CD4-positive, alpha-beta T cell treated with Interleukin-12 subunit alpha and Interleukin-12 subunit beta, for 1 hour (primary cell): ENCODE results near the gene UBASH3A.

ENCODE experiments used
- DNase-seq: peaks from one replicate; pipeline ENCODE4 v3.0.0-alpha.2; 2020

The UBASH3A gene

DNA sequence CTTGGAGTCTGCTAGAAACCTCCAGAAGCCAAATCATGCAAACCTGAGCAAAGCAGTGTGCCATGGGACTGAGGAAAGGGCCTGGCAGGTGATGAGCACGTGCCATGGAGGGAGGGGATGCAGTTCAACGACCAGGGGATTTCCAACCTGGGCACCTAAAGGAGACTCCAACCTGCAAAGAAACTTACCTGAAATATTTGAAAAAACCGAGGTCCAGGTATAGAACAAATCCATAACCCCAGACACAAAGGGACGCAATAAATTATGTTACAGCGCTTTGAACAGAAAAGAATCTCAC is 8.9 kb downstream of the UBASH3A start:
- DNase-seq = no peak

DNA sequence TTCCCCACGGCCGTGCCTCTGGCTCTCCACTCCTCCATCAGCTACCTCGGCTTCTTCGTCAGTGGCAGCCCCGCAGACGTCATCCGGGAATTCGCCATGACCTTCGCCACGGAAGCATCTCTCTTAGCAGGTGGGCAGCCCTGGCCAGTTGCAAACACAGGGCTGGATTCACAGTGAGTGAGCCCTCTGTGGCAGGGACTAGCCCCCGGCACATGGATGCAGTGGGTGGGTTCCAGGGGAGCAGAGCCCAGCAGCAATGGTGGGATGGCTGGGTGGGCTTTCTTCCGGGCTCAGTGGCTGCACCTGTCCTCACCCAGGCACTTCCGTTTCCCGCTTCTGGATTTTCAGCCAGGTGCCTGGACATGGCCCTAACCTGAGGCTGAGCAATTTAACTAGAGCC is 9.4 kb downstream of the UBASH3A start:
- DNase-seq = no peak

DNA sequence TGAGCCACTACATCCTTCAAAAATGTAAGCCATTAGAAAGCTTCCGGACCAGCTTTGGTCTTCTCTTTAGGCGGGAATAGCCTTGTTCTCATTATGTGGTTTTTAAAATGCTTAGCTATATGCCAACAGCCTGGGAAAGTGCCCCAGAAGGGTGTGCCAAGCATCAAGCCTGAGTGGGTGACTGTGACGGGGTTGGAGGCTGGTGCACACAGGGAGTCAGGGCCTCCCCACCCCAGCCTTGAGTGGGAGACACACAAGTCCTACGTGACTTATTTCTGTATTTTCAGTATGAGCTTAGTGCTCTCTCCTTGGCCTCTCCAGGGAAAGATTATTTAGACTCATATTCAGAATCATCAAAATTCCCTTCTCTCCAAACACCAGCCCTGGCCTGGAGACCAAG is 9.8 kb downstream of the UBASH3A start:
- DNase-seq = no peak

- DNase-seq = no peak
These were observed 10.4 kb downstream of the UBASH3A start for GRCh38 chr21:42414066-42414465.

DNA sequence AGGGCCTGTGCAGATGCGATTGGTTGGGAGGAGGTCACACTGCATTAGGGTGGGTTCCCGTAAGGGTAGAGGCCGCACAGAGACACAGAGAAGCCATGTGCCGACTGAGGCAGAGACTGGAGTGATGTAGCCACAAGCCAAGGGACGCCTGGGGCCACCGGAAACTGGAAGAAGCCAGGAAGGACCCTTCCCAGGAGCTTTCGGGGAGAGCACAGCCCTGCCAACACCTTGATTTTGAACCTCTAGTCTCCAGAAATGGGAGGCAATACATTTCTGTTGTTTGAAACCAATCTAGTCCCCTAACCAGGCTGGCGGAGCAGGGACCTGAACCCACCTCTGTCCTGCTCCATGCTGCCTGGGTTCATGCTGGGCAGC is 10.8 kb downstream of the UBASH3A start:
- no peak for DNase-seq

DNA sequence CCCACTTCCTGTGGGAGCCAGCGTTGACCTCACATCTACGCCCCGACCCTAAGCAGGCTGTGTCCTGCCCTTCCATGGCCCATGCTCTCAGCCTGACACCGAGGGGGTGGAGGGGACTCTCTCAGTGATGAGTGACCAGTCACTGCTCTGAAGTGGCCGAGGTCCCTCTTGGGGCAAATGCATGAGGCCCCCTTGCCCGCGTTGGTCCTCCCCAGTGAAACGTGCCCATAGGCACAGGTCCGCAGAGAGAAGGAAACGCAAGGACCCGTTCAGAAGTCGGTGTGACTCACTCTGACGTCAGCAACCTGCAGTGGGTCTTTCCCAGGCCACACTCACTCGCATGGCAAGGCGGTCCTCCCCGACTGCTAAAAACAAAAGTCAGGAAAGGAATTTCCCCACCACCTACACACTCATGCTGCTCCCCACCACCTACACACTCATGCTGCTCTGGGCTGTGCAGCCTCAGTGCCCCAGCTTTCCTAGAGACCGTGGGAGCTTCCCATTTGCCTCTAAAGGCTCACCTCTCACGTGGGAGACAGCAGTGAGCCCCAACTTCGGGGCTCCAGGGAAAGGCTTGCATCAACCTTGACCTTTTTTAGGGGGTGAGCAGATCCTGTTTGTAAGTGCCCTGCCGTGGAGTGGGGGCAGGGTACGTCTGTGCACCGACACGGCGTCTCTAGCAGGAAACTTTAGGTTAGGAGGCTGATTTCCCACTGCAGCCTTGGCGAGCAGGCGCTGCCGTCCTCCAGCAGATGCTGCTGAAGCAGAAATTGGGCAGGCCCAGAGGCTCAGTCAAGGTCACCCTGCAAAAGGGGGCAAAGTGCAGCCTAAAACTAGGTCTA is 11.4 kb downstream of the UBASH3A start:
- peak; percentile 91 for DNase-seq

DNA sequence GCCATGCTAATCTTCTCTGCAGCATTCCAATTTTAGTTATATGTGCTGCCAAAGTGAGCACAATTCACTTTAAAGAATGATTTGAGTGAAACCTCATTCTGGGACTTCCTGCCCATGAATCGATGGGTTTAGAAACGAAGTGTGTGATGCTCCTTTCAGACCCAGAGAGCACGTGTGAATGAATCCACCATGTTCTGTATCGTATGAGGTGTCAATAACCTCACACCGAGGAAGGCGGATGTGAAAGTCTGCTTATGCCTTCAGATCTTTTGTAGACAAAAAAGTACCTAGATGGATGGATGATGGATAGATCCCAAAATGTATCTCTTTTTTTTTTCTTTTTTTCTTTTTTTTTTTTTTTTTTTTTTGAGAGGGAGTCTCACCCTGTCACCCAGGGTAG is 13.8 kb downstream of the UBASH3A start:
- peak; percentile 50 for DNase-seq

GRCh38 chr21:42418886-42419285 is 15.2 kb downstream of the UBASH3A start:
- DNase-seq = no peak

GRCh38 chr21:42419845-42420244 is 16.1 kb downstream of the UBASH3A start:
- no peak for DNase-seq

- DNase-seq = no peak
These were observed 17.5 kb downstream of the UBASH3A start for GRCh38 chr21:42421018-42421793.

DNA sequence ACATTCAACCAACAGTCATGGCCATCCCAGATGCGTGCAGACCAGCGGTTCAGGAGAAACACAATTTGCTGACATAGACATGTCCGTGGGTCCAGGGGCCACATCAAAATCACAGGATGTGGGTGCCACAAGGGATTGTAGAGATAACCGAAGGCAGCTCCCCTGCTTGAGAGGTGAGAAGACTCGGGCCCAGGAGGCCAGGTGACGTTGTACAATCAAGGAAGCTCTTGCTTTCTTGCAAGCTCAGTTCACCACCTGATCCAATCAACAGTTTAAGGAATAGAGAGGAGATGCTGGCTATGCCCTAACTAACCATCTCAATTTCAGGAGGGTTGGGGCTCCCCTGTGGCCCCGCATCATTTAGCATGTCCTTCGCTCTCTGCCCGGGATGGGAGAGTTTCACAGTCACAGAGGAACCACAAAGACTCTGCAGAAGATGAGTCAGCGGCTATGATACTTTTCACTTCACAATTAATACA is 19.5 kb downstream of the UBASH3A start:
- DNase-seq = peak; percentile 50

GRCh38 chr21:42423685-42424084 is 20.0 kb downstream of the UBASH3A start:
- DNase-seq = no peak

DNA sequence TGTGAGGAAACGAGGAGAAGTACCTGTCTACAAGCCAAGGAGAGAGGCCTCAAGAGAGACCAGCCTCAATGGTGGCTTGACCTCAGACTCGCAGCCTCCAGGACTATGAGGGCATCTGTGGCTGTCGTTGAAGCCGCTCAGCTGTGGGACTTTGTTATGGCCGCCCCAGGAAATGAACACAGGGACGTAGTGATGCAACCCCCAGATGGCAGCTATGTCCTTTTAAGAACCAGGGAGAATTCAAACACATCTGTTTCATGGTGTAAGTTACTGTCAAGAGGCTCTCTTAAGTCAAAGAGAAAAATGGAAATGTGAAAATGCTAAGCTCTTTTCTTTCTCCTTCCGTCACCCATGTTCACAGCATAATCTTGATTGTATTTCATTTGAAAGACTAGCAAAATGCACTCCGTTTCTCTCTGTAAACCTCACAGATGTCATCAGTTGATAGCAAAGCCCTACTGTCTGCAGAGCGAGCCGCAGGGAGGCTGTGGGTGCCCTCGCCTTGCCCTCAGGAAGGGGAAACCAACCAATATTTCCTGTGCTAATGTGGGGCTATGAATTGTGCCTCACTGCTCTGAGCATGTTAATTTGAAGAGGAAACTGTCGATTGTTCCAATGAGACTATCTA is 21.3 kb downstream of the UBASH3A start:
- DNase-seq = peak; percentile 84

DNA sequence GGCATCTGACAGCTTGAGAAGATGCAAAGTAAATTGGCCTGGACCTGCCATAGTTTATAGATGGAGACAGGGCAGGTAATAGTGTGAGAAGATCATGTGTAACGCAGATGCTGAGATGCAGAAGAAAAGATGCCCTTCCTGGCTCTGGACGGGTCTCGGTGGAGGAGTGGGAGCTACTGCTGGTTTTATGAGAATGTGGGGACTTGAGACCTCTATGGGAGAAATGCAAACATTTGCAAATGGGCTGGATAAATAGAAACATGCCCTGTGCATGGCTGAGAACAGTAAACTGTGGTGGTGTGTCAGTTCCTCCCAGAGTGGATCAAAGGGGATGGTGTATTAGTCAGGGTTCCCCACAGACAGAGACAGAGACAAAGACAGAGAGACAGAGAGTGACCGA is 21.9 kb downstream of the UBASH3A start:
- no peak for DNase-seq

DNA sequence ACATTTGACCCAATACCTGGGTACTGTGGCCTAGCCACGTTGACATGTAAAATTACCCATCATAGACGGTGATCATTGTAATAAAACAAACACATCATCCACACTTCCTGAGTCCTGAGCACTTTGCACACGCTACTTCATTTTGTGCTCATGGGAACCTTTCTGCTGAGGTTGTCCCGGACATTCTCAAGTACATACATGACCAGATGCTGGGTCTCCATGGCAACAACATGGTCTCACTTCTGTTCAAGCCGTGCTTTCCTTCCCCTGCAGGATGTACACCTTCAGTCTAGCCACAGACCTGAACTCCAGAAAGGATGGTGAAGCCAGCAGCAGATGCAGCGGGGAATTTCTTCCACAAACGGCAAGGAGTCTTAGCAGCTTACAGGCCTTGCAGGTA is 22.7 kb downstream of the UBASH3A start:
- DNase-seq = no peak

DNA sequence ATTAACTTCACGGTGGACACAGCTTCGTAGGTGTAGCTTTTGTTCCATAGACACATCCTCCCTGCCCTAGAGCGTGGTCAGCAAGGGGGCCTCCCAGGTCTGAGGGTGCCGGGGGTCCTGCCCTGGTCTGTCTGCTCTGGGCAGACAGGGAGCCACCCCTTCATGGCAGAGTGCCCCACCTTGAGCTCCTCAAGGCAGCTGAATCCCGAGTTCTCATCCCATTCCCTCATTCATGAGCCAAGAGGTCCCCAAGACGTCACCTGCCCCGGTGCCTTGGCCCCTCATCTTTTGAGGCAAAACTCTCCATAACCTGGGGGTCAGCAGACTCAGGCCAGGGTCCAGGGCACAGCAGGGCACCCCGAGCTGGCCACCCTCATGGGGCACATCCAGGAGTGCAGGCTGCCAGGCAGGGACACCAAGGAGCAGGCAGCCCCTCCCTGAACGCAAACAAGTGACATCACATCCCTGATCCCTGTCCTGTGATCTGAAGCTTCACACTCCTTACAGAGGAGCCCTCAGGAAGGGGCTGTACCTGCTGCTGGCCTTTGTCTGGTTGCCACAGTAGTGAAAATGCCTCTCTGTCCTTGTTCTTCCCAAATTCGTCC is 23.3 kb downstream of the UBASH3A start:
- DNase-seq = no peak

GRCh38 chr21:42427809-42428419 is 24.2 kb downstream of the UBASH3A start:
- no peak for DNase-seq

DNA sequence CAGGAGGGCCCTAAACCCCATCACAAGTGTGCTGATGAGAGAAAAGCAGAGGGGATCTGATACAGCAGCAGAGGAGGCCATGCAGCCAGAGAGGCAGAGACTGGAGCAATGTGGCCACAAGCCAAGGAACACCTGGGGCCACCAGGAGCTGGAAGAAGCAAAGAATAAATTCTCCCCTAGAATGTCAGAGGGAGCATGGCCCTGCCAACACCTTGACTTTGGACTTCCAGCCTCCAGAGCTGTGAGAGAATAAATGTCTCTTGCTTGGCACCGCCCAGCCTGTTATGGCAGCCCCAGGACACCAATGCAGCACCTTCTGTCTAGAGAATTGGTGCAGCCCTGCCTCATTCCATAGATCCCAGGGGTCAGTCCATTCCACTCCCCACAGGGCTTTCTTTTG is 25.3 kb downstream of the UBASH3A start:
- no peak for DNase-seq

DNA sequence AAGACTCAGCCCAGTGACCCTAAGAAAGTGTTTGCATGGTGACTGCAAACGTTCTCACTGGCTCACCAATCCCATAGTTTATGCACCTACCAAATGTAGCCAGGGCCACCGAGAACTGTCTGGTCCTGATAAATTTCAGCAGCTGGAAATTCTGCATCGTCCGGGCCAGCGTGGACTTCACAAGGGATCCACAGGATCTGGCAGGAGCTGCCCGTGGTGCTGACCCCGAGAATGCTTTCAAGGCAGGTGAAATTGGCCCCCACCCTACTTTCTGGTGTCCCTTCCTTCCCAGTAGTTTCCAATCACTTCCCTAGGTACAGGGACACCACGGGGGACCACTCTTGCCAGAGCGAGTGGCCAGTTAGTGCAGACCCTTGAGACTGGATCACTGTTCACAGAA is 26.2 kb downstream of the UBASH3A start:
- DNase-seq = no peak

DNA sequence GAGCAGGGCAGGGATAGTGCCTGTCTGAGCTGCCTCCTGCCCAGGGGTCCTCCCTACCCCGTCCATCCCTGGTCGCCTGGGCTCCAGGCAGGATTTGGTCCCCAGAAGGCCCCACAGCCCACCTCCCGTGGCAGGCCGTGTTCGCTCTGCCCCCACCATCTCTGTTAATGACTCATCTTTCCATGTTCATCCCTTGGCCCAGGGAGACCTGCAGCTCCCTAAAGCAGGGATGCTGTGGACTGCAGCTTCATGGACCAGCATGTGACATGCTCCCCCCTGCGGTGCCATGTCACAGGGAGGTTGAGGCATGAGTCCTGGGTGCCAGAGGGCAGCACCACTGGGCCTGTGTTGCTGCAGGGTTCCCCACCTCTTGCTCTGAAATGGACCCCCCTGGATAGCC is 26.8 kb downstream of the UBASH3A start:
- no peak for DNase-seq

GRCh38 chr21:42431196-42431595 is 27.5 kb downstream of the UBASH3A start:
- no peak for DNase-seq

DNA sequence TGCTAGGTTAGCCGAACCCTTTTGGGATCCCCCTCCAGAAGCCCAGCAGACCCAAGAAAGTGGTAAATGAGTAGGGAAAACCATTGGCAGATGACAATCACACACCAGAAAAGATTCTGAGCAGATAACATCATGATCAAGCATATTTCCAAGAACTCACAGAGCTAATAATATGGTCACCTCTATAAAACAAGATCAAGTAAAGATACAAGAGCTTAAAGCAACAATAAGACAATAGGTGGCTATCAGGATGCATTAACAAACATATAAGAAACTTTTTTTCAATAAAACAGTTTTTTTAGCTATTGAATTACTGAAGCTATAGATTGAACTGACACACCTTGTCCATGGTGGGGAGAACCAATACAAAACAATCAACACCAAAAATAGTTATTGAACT is 29.0 kb downstream of the UBASH3A start:
- no peak for DNase-seq

- no peak for DNase-seq
These were observed 30.3 kb downstream of the UBASH3A start for GRCh38 chr21:42433946-42434551.
